ENCODE results near the gene PCYOX1L. TPM values are rescaled to one million over a fixed set of nuclear protein-coding genes. Genes with fewer than 3 reads are reported as not detected.
A peak's percentile ranks its signal among the peaks of the same experiment; 100 is the strongest.

PCYOX1L gene
- total RNA-seq, 4 donors from 2014 or later, result 2.1 to 4.6 (median 3.1) TPM

DNA sequence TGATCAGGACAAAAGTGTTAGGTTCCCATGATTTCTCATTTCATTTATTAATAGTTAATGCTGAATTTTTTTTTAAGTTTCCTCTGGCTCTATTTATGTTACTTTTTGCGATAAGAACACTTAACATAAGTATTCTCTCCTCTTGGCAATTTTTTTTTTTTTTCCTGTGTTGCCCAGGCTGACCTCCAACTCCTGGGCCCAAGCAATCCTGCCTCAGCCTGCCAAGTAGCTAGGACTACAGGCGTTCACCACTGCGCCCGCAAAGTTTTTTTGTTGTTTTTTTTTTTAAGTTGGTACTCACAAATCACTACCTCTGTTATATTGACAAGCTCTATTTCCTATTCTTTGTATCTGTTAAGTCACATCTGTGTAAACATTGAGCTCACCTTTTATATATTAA, 5.7 kb upstream of the PCYOX1L start:
- Histone ChIP-seq H3K36me3 (peaks cover 12 to 77% (median 43%) of the 10 kb centered on the region in 3 donors), H3K27ac (no peak overlapping the region), H3K4me3 (no peak overlapping the region), H3K9me3 (no peaks in the 10 kb centered on the region), H3K27me3 (no peaks in the 10 kb centered on the region), H3K4me1 (peaks cover 0 to 24% (median 11%) of the 10 kb centered on the region in 3 donors)
- DNase-seq, result no peak
- TF ChIP-seq CTCF (IDR thresholded peaks at IDR 0.05) (no peak), POLR2A (IDR thresholded peaks at IDR 0.05) (no peak)
- 80 to 81% methylated on average over 4 of the region's 4 CpGs for WGBS, 2 donors
- intact Hi-C loops (cut with DNase I), result no loop called here

DNA sequence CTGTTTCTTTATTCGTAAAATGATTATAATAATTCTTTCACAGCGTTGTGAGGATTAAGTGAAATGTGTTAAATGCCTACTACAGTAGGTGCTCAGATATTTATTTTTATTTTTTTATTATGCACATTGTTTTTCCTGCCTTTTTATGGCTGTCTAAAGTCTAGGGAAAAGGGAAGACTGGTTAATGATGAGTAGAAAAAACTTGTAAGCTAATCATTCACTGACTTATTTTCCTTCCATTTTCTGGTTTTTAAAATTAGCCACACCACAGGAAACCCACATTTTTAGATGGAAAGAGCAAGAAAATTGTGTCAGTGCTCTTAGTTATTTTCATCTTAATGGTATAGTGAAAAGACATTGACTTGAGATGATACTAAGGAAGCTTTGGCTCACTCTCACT, 3.9 kb upstream of the PCYOX1L start:
- DNase-seq, result no peak
- Histone ChIP-seq H3K4me3 (no peak overlapping the region), H3K4me1 (peaks cover 7 to 24% (median 8%) of the 10 kb centered on the region in 3 donors), H3K9me3 (no peaks in the 10 kb centered on the region), H3K36me3 (peaks cover 12 to 66% (median 34%) of the 10 kb centered on the region in 3 donors), H3K27ac (no peak overlapping the region), H3K27me3 (no peaks in the 10 kb centered on the region)
- WGBS, 2 donors, result 76 to 78% methylated on average over 2 of the region's 2 CpGs
- intact Hi-C loops (cut with DNase I), result no loop called here
- TF ChIP-seq POLR2A (IDR thresholded peaks at IDR 0.05) (no peak), CTCF (IDR thresholded peaks at IDR 0.05) (no peak)

DNA sequence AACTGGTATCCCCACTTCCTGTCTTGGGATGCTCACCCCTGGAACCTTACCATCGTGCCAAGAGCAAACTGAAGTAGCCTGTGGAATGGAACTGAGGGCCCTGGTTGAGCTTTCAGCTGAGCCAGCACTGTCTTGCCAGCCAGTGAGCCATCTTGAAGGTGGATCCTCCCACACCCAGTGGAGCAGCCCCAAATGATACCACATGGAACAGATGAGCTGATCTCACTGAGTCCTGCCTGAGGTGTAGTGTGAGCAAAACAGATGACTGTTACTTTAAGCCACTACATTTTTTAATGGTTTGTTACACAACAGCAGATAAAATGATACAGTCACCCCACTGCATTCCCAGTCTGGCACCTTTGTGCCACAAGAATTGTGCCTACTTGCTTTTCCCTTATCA, 2.2 kb upstream of the PCYOX1L start:
- no peak for DNase-seq

DNA sequence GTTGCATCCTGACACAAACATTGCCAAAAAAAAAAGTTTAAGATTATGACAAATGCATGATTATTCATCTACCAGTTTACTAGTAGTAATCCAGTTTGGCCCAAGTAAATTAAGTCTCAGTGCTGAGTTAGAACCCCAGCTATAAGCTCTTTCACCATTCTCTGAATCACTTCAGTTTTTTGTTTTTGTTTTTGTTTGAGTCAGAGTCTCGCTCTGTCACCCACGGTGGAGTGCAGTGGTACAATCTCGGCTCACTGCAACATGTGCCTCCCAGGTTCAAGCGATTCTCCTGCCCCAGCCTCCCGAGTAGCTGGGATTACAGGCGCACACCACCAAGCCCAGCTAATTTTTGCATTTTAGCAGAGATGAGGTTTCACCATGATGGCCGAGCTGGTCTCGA, 1.5 kb upstream of the PCYOX1L start:
- H3K36me3 ChIP-seq, result peaks cover 0 to 42% (median 11%) of the 10 kb centered on the region in 3 donors
- H3K4me1 ChIP-seq, result peaks cover 7 to 22% (median 8%) of the 10 kb centered on the region in 3 donors
- WGBS, 2 donors, result 80 to 89% methylated on average over 8 of the region's 8 CpGs
- no peak overlapping the region for H3K4me3 ChIP-seq
- H3K9me3 ChIP-seq, result no peaks in the 10 kb centered on the region
- DNase-seq, result no peak
- intact Hi-C loops (cut with DNase I), result no loop called here
- H3K27ac ChIP-seq, result no peak overlapping the region
- TF ChIP-seq CTCF (IDR thresholded peaks at IDR 0.05) (no peak), POLR2A (IDR thresholded peaks at IDR 0.05) (no peak)
- H3K27me3 ChIP-seq, result no peaks in the 10 kb centered on the region

More for the DNA sequence above, 2.2 kb upstream of the PCYOX1L start:
- peaks cover 6 to 49% (median 16%) of the 10 kb centered on the region in 3 donors for H3K36me3 ChIP-seq
- no peak overlapping the region for H3K27ac ChIP-seq
- no peak for TF ChIP-seq POLR2A (IDR thresholded peaks at IDR 0.05)
- no peak for TF ChIP-seq CTCF (IDR thresholded peaks at IDR 0.05)
- H3K27me3 ChIP-seq, result no peaks in the 10 kb centered on the region
- H3K9me3 ChIP-seq, result no peaks in the 10 kb centered on the region
- WGBS, 2 donors, result 88% methylated on average over 1 of the region's 1 CpG; no CpG with 5 or more reads in 1 of the 2 donors
- no peak overlapping the region for H3K4me3 ChIP-seq
- H3K4me1 ChIP-seq, result peaks cover 7 to 22% (median 8%) of the 10 kb centered on the region in 3 donors
- intact Hi-C loops (cut with DNase I), result no loop called here

DNA sequence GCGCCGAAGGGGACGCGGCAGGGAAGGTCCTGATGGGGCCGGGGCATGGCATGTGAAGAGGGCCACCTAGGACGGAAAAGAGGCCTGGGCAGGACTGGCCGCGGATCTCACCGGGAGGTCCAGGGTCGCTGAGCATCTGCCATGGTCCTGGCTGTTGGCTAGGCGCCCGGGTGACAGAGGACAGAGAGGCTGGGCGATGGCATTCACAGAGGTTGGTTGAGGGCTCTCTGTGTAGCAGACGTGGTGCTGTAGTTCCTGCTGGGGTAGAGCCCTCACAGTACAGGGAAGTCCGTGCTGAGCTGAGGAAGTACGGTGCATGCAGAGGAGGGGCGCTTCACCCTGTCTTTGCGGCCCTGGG, 427 bp downstream of the PCYOX1L start:
- Histone ChIP-seq H3K4me1 (peaks cover 7 to 22% (median 8%) of the 10 kb centered on the region in 3 donors), H3K36me3 (peaks cover 0 to 24% (median 0%) of the 10 kb centered on the region in 3 donors), H3K27ac (peak overlapping the region; percentile 74 to 84 (median 76)), H3K4me3 (peak overlapping the region; percentile 64 to 83 (median 73)), H3K27me3 (no peaks in the 10 kb centered on the region), H3K9me3 (no peaks in the 10 kb centered on the region)
- 0 to 3% methylated on average over 13 to 18 of the region's 18 CpGs for WGBS, 2 donors
- DNase-seq, result no peak
- intact Hi-C loops (cut with DNase I), result no loop called here
- TF ChIP-seq POLR2A (IDR thresholded peaks at IDR 0.05) (no peak), CTCF (IDR thresholded peaks at IDR 0.05) (no peak)

Measured in esophagus squamous epithelium (tissue), 5 donors.